SU-DHL-6 (cell line): ENCODE results near the gene NHS.

Source experiments
- H2AFZ ChIP-seq: fragments of 200-600 bp; sonication (generic); 2 replicates; pipeline ENCODE4 v1.6.1; 2014; ENCODE audit warnings: low read depth, mild to moderate bottlenecking, moderate library complexity, mixed read lengths, antibody characterized with exemption, low read length; ENCODE audit not compliant: severe bottlenecking
- H3F3A ChIP-seq: fragments of 200-600 bp; shearing (Covaris generic); 2 replicates; pipeline ENCODE4 v1.6.0; 2016; ENCODE audit warnings: antibody characterized with exemption, mild to moderate bottlenecking; ENCODE audit not compliant: insufficient read depth
- H3K27ac ChIP-seq: fragments of 200-600 bp; sonication (generic); 2 replicates; pipeline ENCODE4 v1.5.1; 2016; ENCODE audit warnings: low read depth, mild to moderate bottlenecking, low read length, moderate library complexity, mixed read lengths
- H3K27me3 ChIP-seq: fragments of 200-600 bp; sonication (generic), shearing (Covaris generic); 2 replicates; pipeline ENCODE4 v1.6.0; 2014; ENCODE audit warnings: mild to moderate bottlenecking, low read length
- H3K36me3 ChIP-seq: fragments of 200-600 bp; sonication (generic); 2 replicates; pipeline ENCODE4 v1.6.1; 2014; ENCODE audit warnings: mild to moderate bottlenecking, low read length, mixed read lengths
- H3K4me2 ChIP-seq: fragments of 300-600, 200-600 bp; shearing (Covaris generic), sonication (generic); 2 replicates; pipeline ENCODE4 v1.6.0; 2014; ENCODE audit warnings: low read length, low read depth, mild to moderate bottlenecking; ENCODE audit not compliant: poor library complexity, severe bottlenecking
- H3K4me3 ChIP-seq: fragments of 200-600 bp; sonication (generic); 2 replicates; pipeline ENCODE4 v1.5.1; 2014; ENCODE audit warnings: antibody characterized with exemption, low read length, mild to moderate bottlenecking, mixed read lengths; ENCODE audit not compliant: insufficient read depth, poor library complexity, severe bottlenecking
- H3K79me2 ChIP-seq: fragments of 200-600 bp; sonication (generic); 2 replicates; pipeline ENCODE4 v1.6.1; 2014; ENCODE audit warnings: mild to moderate bottlenecking, low read length, moderate library complexity; ENCODE audit not compliant: insufficient read depth
- H3K9ac ChIP-seq: fragments of 200-600 bp; sonication (generic); 2 replicates; pipeline ENCODE4 v1.7.0; 2014; ENCODE audit warnings: mild to moderate bottlenecking, low read length
- H3K9me2 ChIP-seq: fragments of 200-600 bp; sonication (generic); replicated peaks from 2 replicates; pipeline ENCODE4 v1.6.1; 2014; ENCODE audit warnings: low read length; ENCODE audit not compliant: insufficient read depth
- H3K9me3 ChIP-seq: fragments of 200-600 bp; sonication (generic); 2 replicates; pipeline ENCODE4 v1.6.1; 2014; ENCODE audit warnings: low read length, mixed read lengths; ENCODE audit not compliant: insufficient read depth
- H4K20me1 ChIP-seq: fragments of 200-600 bp; sonication (generic); 2 replicates; pipeline ENCODE4 v1.6.1; 2014; ENCODE audit warnings: low read depth, mild to moderate bottlenecking, antibody characterized with exemption, low read length, moderate library complexity, mixed read lengths
- CTCF ChIP-seq: fragments of 200-600 bp; sonication (generic); IDR thresholded peaks from one replicate; pipeline ENCODE4 v1.5.1; 2017; ENCODE audit warnings: antibody characterized with exemption, mild to moderate bottlenecking, low read length, moderate library complexity; ENCODE audit not compliant: insufficient read depth, poor library complexity, severe bottlenecking
- EZH2phosphoT487 ChIP-seq: fragments of 200-600 bp; sonication (generic), shearing (Covaris generic); conservative IDR thresholded peaks from 2 replicates; pipeline ENCODE4 v1.6.1; 2018; ENCODE audit warnings: mild to moderate bottlenecking, antibody characterized with exemption, low read length, moderate library complexity, mixed read lengths

Gene NHS

GRCh38 chrX:17631647-17632046, 256.6 kb downstream of the NHS start:
- H4K20me1 ChIP-seq = no peaks in the 10 kb centered on the region
- no peaks in the 10 kb centered on the region for H3K9me2 ChIP-seq
- H3K27me3 ChIP-seq = no peaks in the 10 kb centered on the region
- TF ChIP-seq CTCF (no peak), EZH2phosphoT487 (no peak)
- H2AFZ ChIP-seq = no peak overlapping the region
- H3K4me3 ChIP-seq = no peak overlapping the region
- no peak overlapping the region for H3K9ac ChIP-seq
- H3K79me2 ChIP-seq = no peaks in the 10 kb centered on the region
- no peaks in the 10 kb centered on the region for H3F3A ChIP-seq
- H3K27ac ChIP-seq = no peak overlapping the region
- H3K4me2 ChIP-seq = no peak overlapping the region
- no peaks in the 10 kb centered on the region for H3K36me3 ChIP-seq
- H3K9me3 ChIP-seq = no peaks in the 10 kb centered on the region

- no peak overlapping the region for H2AFZ ChIP-seq
Measured at GRCh38 chrX:17632942-17633341, 257.9 kb downstream of the NHS start.

GRCh38 chrX:17633546-17633945, 258.5 kb downstream of the NHS start:
- TF ChIP-seq CTCF = no peak
- TF ChIP-seq EZH2phosphoT487 = no peak
- Histone ChIP-seq H3F3A (no peaks in the 10 kb centered on the region), H3K4me2 (no peak overlapping the region), H2AFZ (no peak overlapping the region), H3K27me3 (no peaks in the 10 kb centered on the region), H3K9me3 (no peaks in the 10 kb centered on the region), H3K4me3 (no peak overlapping the region), H3K27ac (no peak overlapping the region), H4K20me1 (no peaks in the 10 kb centered on the region), H3K79me2 (no peaks in the 10 kb centered on the region), H3K9ac (no peak overlapping the region), H3K9me2 (no peaks in the 10 kb centered on the region), H3K36me3 (no peaks in the 10 kb centered on the region)

More at GRCh38 chrX:17632942-17633341, 257.9 kb downstream of the NHS start:
- Histone ChIP-seq H3K27me3 (no peaks in the 10 kb centered on the region), H3K79me2 (no peaks in the 10 kb centered on the region), H3K4me3 (no peak overlapping the region), H3K9me2 (no peaks in the 10 kb centered on the region), H3K4me2 (no peak overlapping the region), H3K36me3 (no peaks in the 10 kb centered on the region), H4K20me1 (no peaks in the 10 kb centered on the region), H3K9ac (no peak overlapping the region), H3K9me3 (no peaks in the 10 kb centered on the region), H3K27ac (no peak overlapping the region), H3F3A (no peaks in the 10 kb centered on the region)
- TF ChIP-seq EZH2phosphoT487 = no peak
- TF ChIP-seq CTCF = no peak
